Measurements from ENCODE around the gene TSFM. TPM values are rescaled to one million over a fixed set of nuclear protein-coding genes. Genes with fewer than 3 reads are reported as not detected.

Gene TSFM
- total and polyA plus RNA-seq, 7 donors, result 8.0 to 49.3 (median 29.6) TPM

- WGBS, 2 donors, result 98% methylated on average over 3 of the region's 3 CpGs
- Histone ChIP-seq H3K4me3 (no peak overlapping the region), H3K4me1 (peaks cover 0 to 13% (median 5%) of the 10 kb centered on the region in 4 donors), H3K27me3 (no peaks in the 10 kb centered on the region), H3K27ac (no peak overlapping the region), H3K36me3 (peaks cover 9 to 82% (median 25%) of the 10 kb centered on the region in 4 donors), H3K9me3 (no peaks in the 10 kb centered on the region)
- DNase-seq, result no peak
- TF ChIP-seq, protein P1, sequence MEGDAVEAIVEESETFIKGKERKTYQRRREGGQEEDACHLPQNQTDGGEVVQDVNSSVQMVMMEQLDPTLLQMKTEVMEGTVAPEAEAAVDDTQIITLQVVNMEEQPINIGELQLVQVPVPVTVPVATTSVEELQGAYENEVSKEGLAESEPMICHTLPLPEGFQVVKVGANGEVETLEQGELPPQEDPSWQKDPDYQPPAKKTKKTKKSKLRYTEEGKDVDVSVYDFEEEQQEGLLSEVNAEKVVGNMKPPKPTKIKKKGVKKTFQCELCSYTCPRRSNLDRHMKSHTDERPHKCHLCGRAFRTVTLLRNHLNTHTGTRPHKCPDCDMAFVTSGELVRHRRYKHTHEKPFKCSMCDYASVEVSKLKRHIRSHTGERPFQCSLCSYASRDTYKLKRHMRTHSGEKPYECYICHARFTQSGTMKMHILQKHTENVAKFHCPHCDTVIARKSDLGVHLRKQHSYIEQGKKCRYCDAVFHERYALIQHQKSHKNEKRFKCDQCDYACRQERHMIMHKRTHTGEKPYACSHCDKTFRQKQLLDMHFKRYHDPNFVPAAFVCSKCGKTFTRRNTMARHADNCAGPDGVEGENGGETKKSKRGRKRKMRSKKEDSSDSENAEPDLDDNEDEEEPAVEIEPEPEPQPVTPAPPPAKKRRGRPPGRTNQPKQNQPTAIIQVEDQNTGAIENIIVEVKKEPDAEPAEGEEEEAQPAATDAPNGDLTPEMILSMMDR (IDR thresholded peaks at IDR 0.05), result no peak
- TF ChIP-seq POLR2A (IDR thresholded peaks at IDR 0.05) (no peak), EP300 (IDR thresholded peaks at IDR 0.05) (no peak), POLR2AphosphoS5 (IDR thresholded peaks at IDR 0.05) (no peak)
- intact Hi-C loops (cut with DNase I), result no loop called here
Observed at GRCh38 chr12:57806677-57807076, 24.1 kb downstream of the TSFM start.

- no peaks in the 10 kb centered on the region for H3K27me3 ChIP-seq
- H3K9me3 ChIP-seq, result no peaks in the 10 kb centered on the region
- 92 to 93% methylated on average over 9 of the region's 9 CpGs for WGBS, 2 donors
- H3K27ac ChIP-seq, result no peak overlapping the region
- DNase-seq, result no peak
- TF ChIP-seq POLR2A (IDR thresholded peaks at IDR 0.05), result no peak
- TF ChIP-seq POLR2AphosphoS5 (IDR thresholded peaks at IDR 0.05), result no peak
- TF ChIP-seq EP300 (IDR thresholded peaks at IDR 0.05), result no peak
- TF ChIP-seq, protein P1 (IDR thresholded peaks at IDR 0.05), result no peak
- intact Hi-C loops (cut with DNase I), result no loop called here
- H3K4me3 ChIP-seq, result no peak overlapping the region
- H3K4me1 ChIP-seq, result peaks cover 0 to 13% (median 5%) of the 10 kb centered on the region in 4 donors
- H3K36me3 ChIP-seq, result peaks cover 9 to 80% (median 25%) of the 10 kb centered on the region in 4 donors
Observed at GRCh38 chr12:57807285-57807684, 24.7 kb downstream of the TSFM start.

GRCh38 chr12:57808351-57808750 lies 25.8 kb downstream of the TSFM start:
- H3K4me1 ChIP-seq, result peaks cover 0 to 13% (median 4%) of the 10 kb centered on the region in 4 donors
- H3K27me3 ChIP-seq, result no peaks in the 10 kb centered on the region
- peaks cover 9 to 78% (median 22%) of the 10 kb centered on the region in 4 donors for H3K36me3 ChIP-seq
- TF ChIP-seq EP300 (IDR thresholded peaks at IDR 0.05), result no peak
- no peak for TF ChIP-seq POLR2AphosphoS5 (IDR thresholded peaks at IDR 0.05)
- TF ChIP-seq POLR2A (IDR thresholded peaks at IDR 0.05), result no peak
- TF ChIP-seq, protein P1 (IDR thresholded peaks at IDR 0.05), result no peak
- 91 to 94% methylated on average over 5 of the region's 5 CpGs for WGBS, 2 donors
- intact Hi-C loops (cut with DNase I), result no loop called here
- no peaks in the 10 kb centered on the region for H3K9me3 ChIP-seq
- H3K27ac ChIP-seq, result no peak overlapping the region
- no peak for DNase-seq
- H3K4me3 ChIP-seq, result no peak overlapping the region

DNA sequence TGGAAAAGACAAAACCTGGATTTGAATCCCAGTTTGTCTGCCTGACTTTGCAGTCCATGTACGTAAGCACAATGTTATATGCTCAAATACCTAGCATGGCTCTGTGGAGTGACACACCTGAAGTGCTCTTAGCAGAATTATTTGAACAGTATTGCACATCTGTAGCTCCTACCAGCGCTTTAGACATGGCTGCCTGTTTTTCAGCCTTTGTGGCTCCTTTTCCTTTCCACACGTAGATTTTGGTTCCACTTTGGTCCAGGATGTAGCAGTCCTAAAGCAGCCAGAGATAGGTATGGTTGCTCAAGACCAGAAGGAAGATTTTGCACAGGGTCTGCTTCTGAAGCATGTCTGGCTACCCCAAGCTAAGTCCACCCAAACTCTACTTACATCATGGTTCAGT lies 26.8 kb downstream of the TSFM start:
- Histone ChIP-seq H3K9me3 (no peaks in the 10 kb centered on the region), H3K4me3 (no peak overlapping the region), H3K36me3 (peaks cover 9 to 74% (median 22%) of the 10 kb centered on the region in 4 donors), H3K27me3 (no peaks in the 10 kb centered on the region), H3K27ac (no peak overlapping the region), H3K4me1 (peaks cover 0 to 11% (median 2%) of the 10 kb centered on the region in 4 donors)
- 93 to 94% methylated on average over 3 of the region's 3 CpGs for WGBS, 2 donors
- TF ChIP-seq, protein P1 (IDR thresholded peaks at IDR 0.05), result no peak
- no peak for TF ChIP-seq POLR2A (IDR thresholded peaks at IDR 0.05)
- no peak for TF ChIP-seq EP300 (IDR thresholded peaks at IDR 0.05)
- no peak for TF ChIP-seq POLR2AphosphoS5 (IDR thresholded peaks at IDR 0.05)
- DNase-seq, result no peak
- intact Hi-C loops (cut with DNase I), result no loop called here

DNA sequence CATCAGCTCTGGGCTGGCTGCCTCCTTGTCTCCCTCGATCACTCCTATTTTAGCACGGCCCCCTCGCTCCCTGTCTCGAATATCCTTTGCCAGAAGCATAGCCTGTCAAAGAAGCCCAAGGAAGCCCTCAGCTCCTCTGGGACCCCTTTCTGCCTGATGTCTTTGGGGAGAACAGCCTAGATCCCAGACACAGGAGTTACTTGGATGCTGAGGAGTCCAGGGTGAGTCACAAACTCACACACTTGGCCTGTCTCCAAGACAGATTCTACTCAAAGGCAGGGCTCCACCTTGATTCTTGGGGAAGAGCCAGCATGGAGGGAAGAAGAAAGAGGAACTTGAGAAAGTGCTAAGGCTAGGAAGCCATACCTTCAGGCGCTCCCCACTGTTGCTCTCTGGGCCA lies 27.9 kb downstream of the TSFM start:
- Histone ChIP-seq H3K36me3 (peaks cover 9 to 73% (median 22%) of the 10 kb centered on the region in 4 donors), H3K9me3 (no peaks in the 10 kb centered on the region), H3K4me3 (no peak overlapping the region), H3K27me3 (no peaks in the 10 kb centered on the region), H3K27ac (no peak overlapping the region), H3K4me1 (peaks cover 0 to 21% (median 5%) of the 10 kb centered on the region in 4 donors)
- DNase-seq, result no peak
- WGBS, 2 donors, result 95 to 96% methylated on average over 5 of the region's 5 CpGs
- intact Hi-C loops (cut with DNase I), result no loop called here
- TF ChIP-seq, protein P1 (IDR thresholded peaks at IDR 0.05), result no peak
- TF ChIP-seq POLR2A (IDR thresholded peaks at IDR 0.05) (no peak), EP300 (IDR thresholded peaks at IDR 0.05) (no peak), POLR2AphosphoS5 (IDR thresholded peaks at IDR 0.05) (no peak)

Data from sigmoid colon (tissue), 7 donors.